ENCODE measurements around the gene GMPR2.
A peak's percentile ranks its signal among the peaks of the same experiment; 100 is the strongest.
"Not testable (repeated sequence)": the region's sequence is repeated elsewhere in the genome, so short reads cannot be mapped to it uniquely, and the experiment has no call there.

GMPR2 gene

DNA sequence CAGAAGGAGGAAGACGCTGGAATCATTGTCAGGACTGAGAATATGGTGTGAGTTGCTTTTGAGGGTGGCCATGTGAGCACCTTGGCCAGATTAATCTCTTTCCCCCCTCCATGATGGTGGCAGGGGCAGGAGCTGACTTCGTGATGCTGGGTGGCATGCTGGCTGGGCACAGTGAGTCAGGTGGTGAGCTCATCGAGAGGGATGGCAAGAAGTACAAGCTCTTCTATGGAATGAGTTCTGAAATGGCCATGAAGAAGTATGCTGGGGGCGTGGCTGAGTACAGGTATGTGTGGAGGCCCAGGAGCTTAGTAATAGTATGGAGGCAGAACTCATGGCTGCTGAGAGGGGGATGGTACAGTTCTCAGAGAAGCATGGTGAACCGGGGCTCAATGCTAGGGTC, 5.4 kb downstream of the GMPR2 start:
- no peaks in the 10 kb centered on the region for H3K27me3 ChIP-seq (replicated peaks)
- TF ChIP-seq, protein P1, sequence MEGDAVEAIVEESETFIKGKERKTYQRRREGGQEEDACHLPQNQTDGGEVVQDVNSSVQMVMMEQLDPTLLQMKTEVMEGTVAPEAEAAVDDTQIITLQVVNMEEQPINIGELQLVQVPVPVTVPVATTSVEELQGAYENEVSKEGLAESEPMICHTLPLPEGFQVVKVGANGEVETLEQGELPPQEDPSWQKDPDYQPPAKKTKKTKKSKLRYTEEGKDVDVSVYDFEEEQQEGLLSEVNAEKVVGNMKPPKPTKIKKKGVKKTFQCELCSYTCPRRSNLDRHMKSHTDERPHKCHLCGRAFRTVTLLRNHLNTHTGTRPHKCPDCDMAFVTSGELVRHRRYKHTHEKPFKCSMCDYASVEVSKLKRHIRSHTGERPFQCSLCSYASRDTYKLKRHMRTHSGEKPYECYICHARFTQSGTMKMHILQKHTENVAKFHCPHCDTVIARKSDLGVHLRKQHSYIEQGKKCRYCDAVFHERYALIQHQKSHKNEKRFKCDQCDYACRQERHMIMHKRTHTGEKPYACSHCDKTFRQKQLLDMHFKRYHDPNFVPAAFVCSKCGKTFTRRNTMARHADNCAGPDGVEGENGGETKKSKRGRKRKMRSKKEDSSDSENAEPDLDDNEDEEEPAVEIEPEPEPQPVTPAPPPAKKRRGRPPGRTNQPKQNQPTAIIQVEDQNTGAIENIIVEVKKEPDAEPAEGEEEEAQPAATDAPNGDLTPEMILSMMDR (IDR thresholded peaks at IDR 0.05; ENCODE audit: low read depth, low read length, missing control alignments): no peak
- H3K4me3 ChIP-seq (ENCODE audit: low read depth, low read length): no peak overlapping the region
- in situ Hi-C loops (cut with HindIII; ENCODE audit: low pct_ligation_motif_present, low sequenced_read_pairs): no loop called here
- H3K36me3 ChIP-seq (replicated peaks): peaks cover 54% of the 10 kb centered on the region
- DNase-seq: no peak
- H3K27ac ChIP-seq: no peak overlapping the region

GRCh38 chr14:24238527-24239037, 5.9 kb downstream of the GMPR2 start:
- Histone ChIP-seq H3K27me3 (replicated peaks) (no peaks in the 10 kb centered on the region), H3K36me3 (replicated peaks) (peaks cover 54% of the 10 kb centered on the region), H3K27ac (no peak overlapping the region), H3K4me3 (ENCODE audit: low read depth, low read length) (no peak overlapping the region)
- TF ChIP-seq, protein P1 (IDR thresholded peaks at IDR 0.05; ENCODE audit: low read depth, low read length, missing control alignments): no peak
- no peak for DNase-seq
- in situ Hi-C loops (cut with HindIII; ENCODE audit: low pct_ligation_motif_present, low sequenced_read_pairs): no loop called here

GRCh38 chr14:24240110-24240918, 7.6 kb downstream of the GMPR2 start:
- Histone ChIP-seq H3K4me3 (ENCODE audit: low read depth, low read length) (no peak overlapping the region), H3K27ac (no peak overlapping the region), H3K27me3 (replicated peaks) (no peaks in the 10 kb centered on the region), H3K36me3 (replicated peaks) (peaks cover 54% of the 10 kb centered on the region)
- in situ Hi-C loops (cut with HindIII; ENCODE audit: low pct_ligation_motif_present, low sequenced_read_pairs): loop anchor here (10.0 kb wide), 1 partner anchor 54 kb away; the partner anchor contains the start of genes DHRS1 and NOP9
- TF ChIP-seq, protein P1 (IDR thresholded peaks at IDR 0.05; ENCODE audit: low read depth, low read length, missing control alignments): no peak
- no peak for DNase-seq

- peak; percentile 86 for DNase-seq
- in situ Hi-C loops (cut with HindIII; ENCODE audit: low pct_ligation_motif_present, low sequenced_read_pairs): loop anchor here (10.0 kb wide), 1 partner anchor 53 kb away; the partner anchor contains the start of genes DHRS1 and NOP9
- Histone ChIP-seq H3K36me3 (replicated peaks) (peaks cover 39% of the 10 kb centered on the region), H3K4me3 (ENCODE audit: low read depth, low read length) (peak overlapping the region; percentile 90), H3K27ac (peak overlapping the region; percentile 98), H3K27me3 (replicated peaks) (no peaks in the 10 kb centered on the region)
- TF ChIP-seq, protein P1 (IDR thresholded peaks at IDR 0.05; ENCODE audit: low read depth, low read length, missing control alignments): peak; percentile 60
These were observed 9.2 kb downstream of the GMPR2 start for GRCh38 chr14:24241829-24242443.

DNA sequence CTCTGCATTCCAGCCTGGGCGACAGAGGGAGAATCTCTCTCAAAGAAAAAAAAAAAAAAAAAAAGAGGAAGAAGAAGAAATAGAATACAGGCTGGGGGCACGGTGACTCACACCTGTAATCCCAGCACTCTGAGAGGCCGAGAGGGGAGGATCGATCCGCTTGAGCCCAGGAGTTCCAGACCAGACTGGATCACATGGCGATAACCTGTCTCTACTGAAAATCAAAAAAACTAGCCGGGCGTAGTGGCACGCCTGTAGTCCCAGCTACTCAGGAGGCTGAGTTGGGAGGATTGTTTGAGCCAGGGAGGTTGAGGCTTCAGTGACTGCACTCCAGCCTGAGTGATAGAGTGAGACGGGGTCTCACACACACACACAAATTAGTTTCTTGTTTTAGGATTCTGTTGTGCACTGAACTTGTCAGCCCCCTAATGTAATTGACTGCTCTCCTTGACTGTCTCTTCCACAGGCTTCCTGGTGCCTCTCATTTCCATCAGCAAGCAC, 10.7 kb downstream of the GMPR2 start:
- peak overlapping the region; percentile 98 for H3K27ac ChIP-seq
- H3K27me3 ChIP-seq (replicated peaks): no peaks in the 10 kb centered on the region
- peak; percentile 14 for DNase-seq
- H3K4me3 ChIP-seq (ENCODE audit: low read depth, low read length): peak overlapping the region; percentile 90
- H3K36me3 ChIP-seq (replicated peaks): peaks cover 25% of the 10 kb centered on the region
- TF ChIP-seq, protein P1 (IDR thresholded peaks at IDR 0.05; ENCODE audit: low read depth, low read length, missing control alignments): no peak
- in situ Hi-C loops (cut with HindIII; ENCODE audit: low pct_ligation_motif_present, low sequenced_read_pairs): loop anchor here (10.0 kb wide), 1 partner anchor 51 kb away; the partner anchor contains the start of genes DHRS1 and NOP9

DNA sequence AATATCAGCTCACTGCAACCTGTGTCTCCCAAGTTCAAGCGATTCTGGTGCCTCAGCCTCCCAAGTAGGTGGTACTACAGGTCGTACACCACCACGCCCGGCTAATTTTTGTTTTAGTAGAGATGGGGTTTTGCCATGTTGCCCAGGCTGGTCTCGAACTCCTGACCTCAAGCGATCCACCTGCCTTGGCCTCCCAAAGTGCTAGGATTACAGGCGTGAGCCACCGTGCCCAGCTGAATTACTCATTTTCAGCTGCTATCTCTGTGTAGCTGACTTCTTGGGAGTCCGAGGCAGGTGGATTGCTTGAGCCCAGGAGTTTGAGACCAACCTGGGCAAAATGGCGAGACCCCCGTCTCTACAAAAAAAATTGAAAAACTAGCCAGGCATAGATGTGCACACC, 12.6 kb downstream of the GMPR2 start:
- not testable (repeated sequence) for DNase-seq; H3K4me3 ChIP-seq (ENCODE audit: low read depth, low read length); H3K27me3 ChIP-seq (replicated peaks); H3K27ac ChIP-seq; H3K36me3 ChIP-seq (replicated peaks)
- in situ Hi-C loops (cut with HindIII; ENCODE audit: low pct_ligation_motif_present, low sequenced_read_pairs): loop anchor here (10.0 kb wide), 1 partner anchor 49 kb away; the partner anchor contains the start of genes DHRS1 and NOP9
